Aortic smooth muscle cell (primary cell): ENCODE results near the gene SECTM1. TPM values are rescaled to one million over a fixed set of nuclear protein-coding genes. Genes with fewer than 3 reads are reported as not detected.

Experiments
- total RNA-seq: library from RNA; depleted of rRNA; stranded (reverse); fragments of >200 nt; gene quantifications from 2 replicates; pipeline ENCODE4 v1.2.3, GENCODE V29; 2014

The SECTM1 gene
- total RNA-seq = 4.4 and 5.5 TPM in 2 replicates

DNA sequence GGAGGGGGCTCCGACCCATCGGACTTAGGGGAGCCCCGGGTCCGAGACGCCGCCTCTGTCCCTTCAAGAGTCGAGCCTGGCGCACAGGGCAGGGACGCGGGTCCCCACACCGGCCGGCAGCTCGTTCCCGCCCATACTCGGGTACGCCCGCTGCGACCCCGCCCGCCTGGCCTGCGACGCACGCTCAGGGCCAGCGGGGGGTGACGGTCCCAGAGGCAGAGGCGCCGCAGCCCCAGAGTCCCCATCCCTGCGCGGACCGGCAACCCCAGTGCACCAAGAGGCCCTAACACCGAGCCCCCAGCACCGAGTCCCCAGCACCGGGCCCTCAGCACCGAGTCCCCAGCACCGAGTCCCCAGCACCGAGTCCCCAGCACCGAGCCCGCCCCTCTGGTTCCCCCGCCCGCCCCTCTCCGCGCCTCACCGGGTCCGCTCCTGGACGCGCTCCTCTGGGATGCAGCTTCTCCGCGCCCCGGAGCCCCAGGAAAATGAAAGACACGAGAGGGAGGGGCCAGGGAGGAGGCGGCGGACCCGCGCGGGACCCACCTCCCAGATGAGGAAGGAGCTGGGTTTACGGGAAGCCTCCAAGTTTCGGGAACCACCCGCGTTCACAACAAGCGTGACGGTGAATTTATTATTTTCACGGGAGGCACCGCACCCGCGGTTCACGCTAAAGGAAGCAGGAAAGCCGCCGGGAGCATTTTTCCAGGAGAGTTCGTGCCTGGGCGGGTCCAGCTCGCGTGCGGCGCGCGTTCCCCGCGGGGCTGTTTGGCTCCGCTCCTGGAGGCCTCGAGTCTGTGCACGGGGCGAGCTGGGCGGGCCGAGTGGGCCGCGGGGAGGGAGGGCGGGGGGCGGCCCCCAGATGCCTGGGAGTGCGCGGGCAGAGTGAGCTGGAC lies at the start of gene SECTM1:
SECTM1 (minus strand) TSS at position 488 of the 893 bp plus-strand sequence. CDS start 6,526 bp downstream, outside the sequence.

DNA sequence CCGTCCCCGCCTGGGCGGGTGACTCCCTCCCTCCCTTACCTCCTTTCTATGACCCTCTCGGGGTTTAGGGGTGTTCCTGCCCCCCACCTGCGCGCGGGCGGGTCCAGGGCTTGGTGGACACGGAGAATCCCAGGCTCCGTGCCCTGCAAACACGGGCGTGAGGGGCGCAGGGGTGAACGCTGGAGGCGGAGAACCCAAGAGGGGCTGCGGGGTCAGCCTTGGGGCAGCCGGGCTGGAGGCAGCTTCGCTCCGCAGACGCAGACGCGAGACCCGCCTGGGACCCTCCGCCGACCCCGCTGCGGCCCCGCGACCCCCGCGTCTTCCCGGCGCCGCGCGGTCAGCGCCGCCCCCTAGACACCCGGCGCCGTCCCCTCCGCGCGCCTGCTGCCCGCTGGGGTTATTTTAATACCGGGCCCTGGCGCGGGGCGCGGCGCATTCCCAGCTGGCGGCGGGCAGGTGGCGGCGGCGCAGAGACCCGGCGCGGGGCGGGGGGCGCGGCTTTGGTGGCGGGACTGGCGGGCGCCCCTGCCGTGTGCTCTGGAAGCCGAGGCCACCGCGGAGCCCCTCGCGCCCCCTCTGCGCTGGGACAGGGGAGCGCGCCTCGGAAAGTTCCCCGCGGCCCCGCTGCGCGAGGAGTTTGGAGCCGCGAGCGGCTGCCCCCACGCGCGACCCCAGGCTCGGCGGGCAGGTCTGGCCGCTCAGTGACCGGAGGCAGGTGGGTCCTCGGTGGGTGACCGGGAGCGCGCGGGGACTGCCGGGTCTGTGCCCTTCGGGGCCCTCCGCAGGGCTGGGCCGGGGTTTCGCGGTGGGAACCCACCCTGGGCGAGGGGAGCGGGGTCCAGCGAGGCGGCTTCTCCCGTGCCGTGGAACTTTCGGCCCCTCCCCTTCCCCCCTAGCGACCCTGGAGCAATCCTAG lies 38.0 kb upstream of the SECTM1 start, which contains the start of gene UTS2R:
UTS2R (plus strand) TSS at position 433 of the 916 bp plus-strand sequence. CDS start 2,560 bp downstream, outside the sequence.

DNA sequence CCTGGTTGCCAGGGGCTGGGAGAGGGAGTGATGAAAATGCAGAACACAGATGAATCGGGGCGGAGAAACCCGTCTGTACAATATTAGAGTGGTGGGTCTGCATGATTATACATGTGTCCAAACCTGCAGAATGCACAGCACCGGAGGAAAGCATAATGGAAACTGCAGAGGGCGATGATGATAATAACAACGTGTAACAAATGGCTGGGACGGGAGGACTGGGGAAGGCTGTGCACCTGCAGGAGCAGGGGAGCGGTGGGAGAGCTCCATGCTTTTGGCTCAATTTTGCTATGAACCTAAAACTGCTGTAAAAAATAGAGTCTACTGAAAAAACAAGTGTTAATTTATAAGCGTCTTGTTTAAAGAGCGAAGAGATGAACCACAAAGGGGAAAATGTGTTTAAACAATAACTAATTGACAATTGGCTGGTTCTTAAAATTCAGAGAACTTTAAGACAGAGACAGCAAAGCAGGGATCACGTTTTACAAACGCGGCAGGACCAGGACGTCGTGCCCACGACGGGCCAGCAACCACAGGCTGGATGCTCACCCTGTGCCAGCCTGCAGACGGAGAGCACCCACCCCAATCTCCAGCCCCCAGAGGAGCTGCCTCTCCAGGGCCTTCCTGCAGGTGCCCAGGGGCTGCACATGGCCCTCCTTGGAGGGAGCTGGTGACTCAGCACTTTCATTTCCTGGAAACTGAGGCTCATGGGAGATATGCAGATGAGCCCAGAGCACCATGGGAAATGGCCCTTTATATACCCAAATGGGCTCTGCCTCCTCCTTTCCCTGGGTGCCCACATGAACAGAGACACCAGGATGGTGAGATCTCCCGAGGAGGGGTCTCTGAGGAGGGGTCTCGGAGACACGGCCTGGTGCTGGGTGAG lies 25.1 kb upstream of the SECTM1 start, which contains the start of gene TEX19:
TEX19 (plus strand) TSS at position 783 of the 886 bp plus-strand sequence. CDS start 2,904 bp downstream, outside the sequence.

DNA sequence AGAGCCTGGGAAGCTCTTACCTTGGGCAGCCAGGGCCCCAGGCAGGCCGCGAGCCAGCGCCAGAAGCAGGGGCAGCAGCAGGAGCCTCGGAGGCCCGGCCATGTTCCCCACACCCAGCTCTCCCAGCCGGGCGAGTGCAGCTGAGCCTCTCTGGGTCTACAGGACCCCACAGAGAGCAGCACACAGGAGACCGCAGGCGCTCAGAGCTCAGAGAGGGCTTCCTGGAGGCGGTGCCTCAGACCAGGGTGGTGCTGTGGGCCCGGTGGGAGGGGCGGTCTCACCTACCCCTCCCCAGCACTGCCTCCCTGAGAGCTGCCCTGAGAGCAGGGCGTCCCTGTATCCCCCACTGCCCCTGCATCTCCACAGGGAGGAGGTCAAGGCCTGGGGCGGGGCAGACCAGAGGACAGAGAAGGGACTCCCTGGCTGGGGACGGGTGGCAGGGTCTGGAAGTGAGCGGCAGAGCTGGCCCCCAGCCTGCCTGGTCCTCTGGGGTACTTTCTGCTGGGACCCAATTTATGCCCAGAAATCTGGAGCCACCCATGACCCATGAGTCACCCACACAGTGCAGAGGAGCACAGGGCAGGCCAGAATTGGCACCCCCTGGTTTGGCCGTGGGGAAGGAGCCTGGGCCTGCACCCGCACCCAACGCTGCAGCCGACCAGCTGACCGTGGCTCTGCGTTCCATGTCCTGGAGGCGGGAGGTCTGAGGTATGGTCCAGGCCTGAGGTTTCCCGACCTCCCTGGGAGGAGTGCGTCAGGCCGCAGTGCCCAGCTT lies 16.0 kb downstream of the SECTM1 start, which contains the start of gene CD7:
CD7 (minus strand) TSS at position 215 of the 775 bp plus-strand sequence; CDS start at position 102, 113 bp downstream.

DNA sequence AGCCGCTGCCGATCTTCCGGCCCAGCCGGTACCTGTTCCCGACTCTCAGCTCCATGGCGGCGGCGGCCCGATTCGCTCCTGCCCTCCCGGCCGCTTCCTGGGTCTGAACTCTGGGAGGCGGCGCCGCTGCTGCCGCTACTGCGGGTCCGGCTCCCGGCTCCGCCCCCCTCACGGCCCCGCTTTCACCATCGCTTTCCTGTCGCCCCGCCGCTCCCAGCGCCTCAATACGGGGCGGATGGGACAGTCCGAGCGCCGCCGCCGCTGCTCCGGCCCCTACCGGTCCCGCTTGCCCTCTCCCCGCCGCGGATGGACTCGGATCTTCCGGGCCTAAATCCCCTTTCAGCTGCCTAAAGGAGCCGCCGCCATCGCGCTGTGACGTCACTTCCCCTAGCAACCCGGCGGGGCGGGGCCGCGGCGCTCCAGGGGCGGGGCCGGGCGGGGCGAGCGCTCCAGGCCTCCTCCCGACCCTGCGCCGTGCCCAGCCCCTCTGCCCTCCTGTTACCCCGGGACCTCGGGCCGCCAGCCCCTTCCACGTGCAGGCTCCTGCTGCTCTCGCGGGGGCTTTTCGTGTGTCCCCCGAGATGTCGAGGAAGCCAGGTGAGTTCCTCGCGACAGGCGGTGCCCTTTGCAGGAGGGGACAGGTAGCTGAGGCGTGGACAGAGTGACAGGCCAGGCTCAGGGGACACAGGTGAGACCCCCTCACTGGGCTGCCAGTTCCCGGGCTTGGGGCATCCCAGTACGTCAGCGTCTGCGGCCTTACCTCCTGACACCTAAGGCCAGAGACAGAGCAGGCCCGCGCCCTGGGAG lies 60.0 kb downstream of the SECTM1 start, which contains the start of gene CSNK1D:
CSNK1D (minus strand) TSS at position 374 of the 807 bp plus-strand sequence; CDS start at position 55, 319 bp downstream.

Other genes with a start within 250 kb of the SECTM1 start
- gene FASN, start 235.5 kb downstream of the SECTM1 start, total RNA-seq = 79.8 and 118 TPM in 2 replicates
- gene CCDC57, start 120.9 kb downstream of the SECTM1 start, total RNA-seq = 13.6 and 14.3 TPM in 2 replicates
- 80.5 and 118 TPM in 2 replicates for gene SLC16A3, start 104.7 kb downstream of the SECTM1 start, total RNA-seq
- gene CSNK1D, start 60.1 kb downstream of the SECTM1 start, total RNA-seq = 43.5 and 45.8 TPM in 2 replicates
- not detected in 2 replicates for gene CD7, start 16.2 kb downstream of the SECTM1 start, total RNA-seq
- gene TEX19, start 25.5 kb upstream of the SECTM1 start, total RNA-seq = not detected in 2 replicates
- not detected in 2 replicates for gene UTS2R, start 38.0 kb upstream of the SECTM1 start, total RNA-seq
- gene HEXD, start 84.6 kb upstream of the SECTM1 start, total RNA-seq = 5.5 and 5.7 TPM in 2 replicates
- 20.2 and 24.1 TPM in 2 replicates for gene OGFOD3, start 84.8 kb upstream of the SECTM1 start, total RNA-seq
- 45.2 and 45.5 TPM in 2 replicates for gene CYBC1, start 117.0 kb upstream of the SECTM1 start, total RNA-seq
- 23.3 and 28.2 TPM in 2 replicates for gene NARF, start 125.0 kb upstream of the SECTM1 start, total RNA-seq
- 25.2 and 25.6 TPM in 2 replicates for gene FOXK2, start 186.0 kb upstream of the SECTM1 start, total RNA-seq